NCI-H187 treated with DMSO at 0.1 percent for 48 hours (cell line): Measurements from ENCODE around the gene SMTNL1.
A peak's percentile ranks its signal among the peaks of the same experiment; 100 is the strongest.
"Not testable (repeated sequence)": the region's sequence is repeated elsewhere in the genome, so short reads cannot be mapped to it uniquely, and the experiment has no call there.

Source experiments
- DNase-seq: peaks from one replicate; lab custom pipeline; 2025; lab: John Stamatoyannopoulos, UW

SMTNL1 gene

DNA sequence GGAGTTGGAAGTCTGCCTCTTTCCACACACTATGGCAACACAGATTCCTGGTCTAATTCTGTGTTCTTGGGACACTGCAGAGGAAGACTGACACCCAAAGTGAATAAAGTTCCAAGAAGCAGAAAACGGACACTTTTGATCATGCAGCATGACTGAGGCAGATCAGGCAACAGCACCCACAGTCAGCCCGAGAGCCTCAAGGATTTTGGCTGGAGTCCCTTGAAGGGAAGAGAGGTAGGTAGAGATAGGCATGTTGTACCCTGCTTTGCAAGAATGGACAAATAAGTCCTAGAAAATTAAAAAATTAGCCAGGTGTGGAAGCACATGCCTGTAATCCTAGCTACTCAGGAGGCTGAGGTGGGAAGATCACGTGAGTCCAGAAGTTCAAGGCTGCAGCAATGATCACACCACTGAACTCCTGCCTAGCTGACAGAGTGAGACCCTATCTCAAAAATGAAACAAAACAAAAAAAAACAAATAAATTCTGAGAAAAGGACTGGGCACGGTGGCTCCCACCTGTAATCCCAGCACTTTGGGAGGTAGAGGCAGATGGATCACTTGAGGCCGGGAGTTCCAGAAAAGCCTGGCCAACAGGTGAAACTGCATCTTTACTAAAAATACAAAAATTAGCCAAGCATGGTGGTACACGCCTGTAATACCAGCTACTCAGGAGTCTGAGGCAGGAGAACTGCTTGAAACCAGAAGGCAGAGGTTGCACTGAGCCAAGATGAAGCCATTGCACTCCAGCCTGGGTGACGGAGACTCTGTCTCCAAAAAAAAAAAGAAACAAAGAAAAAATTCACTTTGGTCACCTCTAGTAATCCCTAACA is 28.8 kb upstream of the SMTNL1 start:
- no peak for DNase-seq

GRCh38 chr11:57511741-57512430 is 25.5 kb upstream of the SMTNL1 start:
- DNase-seq, result no peak

DNA sequence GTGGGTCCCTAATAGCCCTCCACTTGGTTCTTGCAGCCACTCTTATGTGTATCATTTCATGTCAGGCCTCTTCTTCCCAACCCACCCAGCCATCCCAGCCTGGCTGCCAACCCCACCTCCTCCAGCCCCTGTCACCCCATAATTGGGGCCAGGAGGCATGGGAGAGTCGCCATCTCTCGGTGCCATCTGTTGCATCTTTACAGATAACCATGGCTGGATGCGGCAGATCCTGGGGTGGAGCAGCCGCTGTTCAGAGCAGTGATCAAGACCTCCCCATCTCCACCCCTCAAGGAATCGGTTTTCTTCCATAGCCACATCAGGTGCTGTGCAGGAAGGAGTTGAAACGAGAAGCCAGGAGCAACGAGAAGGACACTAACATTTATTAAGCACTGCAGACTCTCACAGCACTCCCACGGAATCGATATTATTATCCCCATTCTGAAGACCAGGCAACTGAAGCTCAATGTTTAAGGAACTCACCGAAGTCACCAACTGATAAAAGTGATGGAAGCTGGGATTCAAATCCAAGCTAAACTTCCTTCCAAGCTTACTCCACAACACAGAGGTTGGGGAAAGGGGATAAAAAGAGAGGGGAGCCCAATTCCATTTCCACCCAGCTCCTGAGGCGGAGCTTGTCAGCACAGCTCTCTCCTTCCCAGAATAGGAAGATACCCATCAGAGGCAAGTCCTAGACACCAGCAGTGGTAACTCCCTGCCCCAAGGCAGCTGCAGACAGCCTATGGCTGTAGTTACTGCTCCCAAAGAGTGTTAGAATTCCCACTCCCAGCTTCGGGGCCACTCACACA is 24.5 kb upstream of the SMTNL1 start:
- DNase-seq, result no peak

GRCh38 chr11:57513452-57513795 is 24.0 kb upstream of the SMTNL1 start:
- DNase-seq, result no peak

DNA sequence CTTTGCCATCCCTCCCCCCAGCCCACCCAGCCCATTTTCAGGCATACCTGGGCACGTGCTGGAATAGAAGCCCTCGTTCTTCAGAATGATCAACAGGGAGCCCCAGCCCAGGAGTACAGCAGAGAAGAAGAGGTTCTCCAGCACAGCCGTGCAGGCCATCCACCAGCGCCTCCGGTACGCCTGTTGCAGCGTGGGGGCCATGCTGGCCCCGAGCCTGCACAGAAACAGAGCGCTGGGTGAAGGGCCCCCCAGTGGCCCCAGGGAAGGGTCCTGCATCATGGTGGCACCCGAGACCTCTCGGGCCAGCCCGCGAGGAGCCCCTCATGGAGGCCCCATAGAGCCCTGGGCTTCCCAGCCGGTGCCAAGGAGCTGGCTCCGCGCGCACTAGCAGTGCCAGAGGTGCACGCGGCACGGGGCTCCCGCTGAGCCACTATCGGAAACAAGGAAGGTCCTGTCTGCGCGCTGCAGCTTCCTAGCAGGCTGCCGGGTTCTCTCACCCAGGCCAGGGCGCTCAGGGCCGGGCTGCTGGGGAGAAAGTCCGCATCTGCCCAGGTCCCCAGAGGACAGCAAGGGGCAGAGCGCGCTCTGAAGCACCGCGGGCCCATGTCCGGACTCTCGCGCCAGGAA is 23.4 kb upstream of the SMTNL1 start:
- no peak for DNase-seq

DNA sequence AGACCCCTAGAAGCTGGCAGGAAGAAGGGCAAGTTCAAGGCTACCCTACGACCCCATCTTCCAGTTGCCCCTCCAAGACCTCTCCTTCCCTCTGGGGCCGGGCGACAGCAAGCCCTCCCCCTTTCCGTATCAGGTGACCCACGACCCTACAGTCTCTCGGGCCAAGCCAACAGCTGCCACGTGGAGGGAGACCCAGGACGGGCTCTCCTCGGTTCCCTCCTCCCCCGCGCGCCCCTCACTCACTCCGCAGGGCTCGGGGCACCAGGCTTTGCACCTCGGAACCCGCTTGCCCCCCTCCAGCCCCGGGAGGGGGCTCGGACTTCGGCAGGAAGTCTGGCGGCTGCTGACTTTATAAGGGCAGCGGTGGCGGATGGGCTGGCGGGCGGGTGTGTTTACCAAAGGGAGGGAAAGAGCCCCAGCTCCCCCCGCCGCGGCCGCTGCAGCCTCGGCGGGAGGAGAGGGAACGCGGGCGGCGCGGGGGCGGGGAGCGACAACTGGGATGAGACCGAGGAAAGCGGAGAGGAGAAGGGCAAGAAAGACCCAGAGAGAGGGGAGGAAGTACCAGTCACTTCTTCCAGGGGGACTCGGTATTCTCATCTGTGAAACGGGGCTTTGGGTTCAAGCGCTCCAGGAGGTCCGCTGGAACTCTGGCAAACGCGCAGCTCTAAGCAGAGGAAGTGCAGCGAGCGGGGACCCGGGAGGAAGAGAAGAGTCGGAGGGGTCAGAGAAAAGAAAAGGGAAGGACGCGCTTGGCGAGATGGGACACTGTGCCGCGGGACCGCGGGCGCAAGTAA is 22.7 kb upstream of the SMTNL1 start:
- no peak for DNase-seq

DNA sequence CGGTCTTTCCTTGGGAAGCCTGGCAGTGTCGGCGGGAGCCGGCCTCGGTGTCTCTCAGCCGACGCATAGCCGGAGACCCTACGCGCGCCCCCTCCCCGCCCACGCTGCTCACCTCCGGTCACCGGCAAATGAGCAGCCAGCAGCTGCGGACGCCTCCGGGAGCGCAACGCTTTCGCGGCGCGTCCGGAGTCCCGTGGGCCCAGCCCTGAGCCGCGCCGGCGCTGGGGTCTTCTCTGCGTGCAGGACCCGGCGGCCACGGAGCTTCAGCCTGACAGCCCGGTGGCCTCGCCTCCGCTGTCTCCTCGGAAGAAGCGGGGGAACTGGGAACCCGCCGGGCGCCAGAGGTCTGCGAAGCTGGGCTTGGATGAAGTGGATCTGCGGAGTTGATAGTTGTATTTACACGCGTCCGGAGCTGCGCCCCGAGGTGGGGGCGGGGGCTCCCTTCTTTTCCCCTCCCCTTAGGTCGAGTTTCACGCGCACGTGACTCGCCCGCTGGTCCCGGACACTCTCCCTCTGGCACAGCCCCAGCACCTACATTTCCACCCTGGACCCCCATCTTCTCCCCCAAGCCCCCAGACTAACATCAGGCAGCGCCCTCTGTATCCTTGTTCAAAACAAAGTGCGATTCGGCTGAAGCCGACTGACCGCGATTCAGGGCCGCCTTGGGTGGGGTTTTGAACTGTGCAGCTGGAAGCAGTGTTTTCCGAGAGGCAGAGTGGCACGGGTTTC is 21.9 kb upstream of the SMTNL1 start, which contains the start of gene SLC43A1:
Gene SLC43A1 (minus strand): TSS at position 371 of the 729 bp plus-strand sequence. CDS start 1,591 bp downstream, outside the sequence.
- DNase-seq, result no peak

- DNase-seq, result no peak
These were observed 21.3 kb upstream of the SMTNL1 start for GRCh38 chr11:57516061-57516443.

GRCh38 chr11:57521116-57521515 is 16.3 kb upstream of the SMTNL1 start:
- no peak for DNase-seq

GRCh38 chr11:57523419-57523818 is 14.0 kb upstream of the SMTNL1 start:
- no peak for DNase-seq

DNA sequence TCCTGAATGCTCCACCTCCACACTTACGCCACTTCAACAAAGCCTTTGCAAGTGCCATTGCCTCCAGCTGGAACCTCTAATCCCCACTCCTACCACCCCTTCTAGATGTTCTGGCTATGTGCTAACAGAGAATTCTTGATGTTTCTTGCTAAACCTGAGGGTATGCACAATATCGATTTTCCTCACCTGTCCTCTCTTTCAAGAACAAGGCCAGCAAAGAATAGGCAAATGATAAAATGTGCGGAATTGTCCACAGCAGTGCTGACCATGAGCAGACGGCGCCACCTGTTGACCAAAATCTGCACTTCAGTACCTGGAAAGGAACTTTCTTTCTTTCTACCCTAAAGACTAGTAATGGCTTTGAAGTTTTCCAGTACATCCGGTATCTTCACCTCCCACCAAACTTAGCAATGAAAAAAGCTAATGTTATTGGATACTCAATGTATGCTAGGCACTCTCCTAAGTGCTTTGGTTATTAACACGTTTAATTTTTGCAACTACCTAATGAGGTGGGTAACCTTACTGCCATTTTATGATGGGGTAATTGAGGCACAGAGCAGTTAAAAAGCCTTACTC is 10.3 kb upstream of the SMTNL1 start:
- no peak for DNase-seq

- no peak for DNase-seq
These were observed 8.4 kb upstream of the SMTNL1 start for GRCh38 chr11:57529012-57529411.

DNA sequence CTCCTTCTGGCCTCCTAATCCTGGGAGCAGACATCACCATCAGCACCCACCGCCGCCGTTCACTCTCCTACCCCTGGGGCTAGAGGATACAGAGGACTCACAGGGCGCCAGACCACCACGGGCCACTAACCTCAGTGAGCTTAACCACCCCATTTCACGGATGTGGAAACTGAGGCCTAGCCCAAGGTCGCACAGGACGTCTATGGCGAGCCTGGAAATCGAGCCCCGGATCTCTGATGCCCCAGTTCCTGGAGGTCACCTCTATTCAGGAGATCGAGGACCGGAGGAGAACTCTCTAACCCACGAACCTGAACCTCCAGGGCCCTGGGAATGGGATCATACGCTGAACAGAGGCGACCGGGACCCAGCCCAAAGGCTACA is 7.2 kb upstream of the SMTNL1 start:
- DNase-seq, result no peak

DNA sequence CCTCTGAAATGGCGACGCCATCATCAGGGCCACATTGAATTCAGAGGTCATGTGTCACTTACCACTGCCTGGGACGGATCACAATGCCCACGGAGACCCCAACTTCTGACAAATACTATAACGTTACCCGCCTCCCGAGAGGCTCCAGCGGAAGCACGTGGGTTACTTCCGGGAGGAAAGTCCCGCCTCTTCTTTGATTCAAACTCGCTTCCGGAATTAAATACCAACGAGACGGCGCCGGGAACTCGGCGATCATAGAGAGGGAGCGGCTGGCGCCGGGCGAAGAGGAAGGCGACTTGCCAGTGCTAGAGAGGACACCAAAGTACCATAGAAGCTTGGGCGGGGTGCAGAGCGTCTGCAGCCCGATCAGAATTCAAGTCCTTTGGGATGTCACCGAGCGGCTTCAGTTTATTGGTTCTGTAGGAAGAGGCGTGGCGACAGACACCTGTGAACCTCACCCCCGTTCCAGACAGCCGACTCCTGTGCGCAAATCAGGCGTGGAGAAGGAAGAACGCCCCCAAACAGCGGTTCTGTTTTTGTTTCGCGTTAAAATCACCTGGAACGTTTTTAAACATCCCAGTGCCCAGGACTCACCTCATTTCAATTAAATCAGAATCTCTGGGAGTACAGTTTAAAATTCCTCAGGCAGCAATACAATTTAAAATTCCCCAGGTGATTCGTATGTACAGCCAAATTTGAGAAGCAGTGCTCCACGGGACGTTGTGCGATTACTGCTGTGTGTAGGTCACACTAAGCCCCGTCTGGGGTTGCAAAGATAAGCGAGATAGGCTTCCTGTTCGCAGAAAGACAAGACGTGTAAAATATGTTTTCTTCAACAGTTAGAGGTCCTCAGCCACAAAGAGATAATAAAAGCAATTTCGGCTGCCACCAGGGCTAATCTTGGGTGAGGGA is 6.5 kb upstream of the SMTNL1 start, which contains the start of gene TIMM10:
Gene TIMM10 (minus strand): TSS at position 159 of the 912 bp plus-strand sequence. CDS start 565 bp downstream, outside the sequence.
- DNase-seq, result peak; percentile 95

DNA sequence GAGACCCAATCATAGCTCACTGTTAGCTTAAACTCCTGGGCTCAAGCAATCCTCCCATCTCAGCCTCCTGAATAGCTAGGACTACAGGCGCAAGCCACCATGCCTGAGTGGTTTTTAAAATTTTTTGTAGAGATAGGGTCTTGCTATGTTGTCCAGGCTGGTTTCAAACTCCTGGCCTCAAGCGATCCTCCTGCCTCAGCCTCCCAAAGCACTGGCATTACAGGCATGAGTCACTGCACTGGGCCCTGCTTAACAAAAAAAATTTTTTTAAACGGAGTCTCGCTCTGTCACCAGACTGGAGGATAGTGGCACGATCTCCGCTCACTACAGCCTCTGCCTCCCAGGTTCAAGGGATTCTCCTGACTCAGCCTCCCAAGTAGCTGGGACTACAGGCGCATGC is 2.9 kb upstream of the SMTNL1 start:
- DNase-seq, result not testable (repeated sequence)

GRCh38 chr11:57539342-57539741 is 1.9 kb downstream of the SMTNL1 start:
- DNase-seq, result no peak

DNA sequence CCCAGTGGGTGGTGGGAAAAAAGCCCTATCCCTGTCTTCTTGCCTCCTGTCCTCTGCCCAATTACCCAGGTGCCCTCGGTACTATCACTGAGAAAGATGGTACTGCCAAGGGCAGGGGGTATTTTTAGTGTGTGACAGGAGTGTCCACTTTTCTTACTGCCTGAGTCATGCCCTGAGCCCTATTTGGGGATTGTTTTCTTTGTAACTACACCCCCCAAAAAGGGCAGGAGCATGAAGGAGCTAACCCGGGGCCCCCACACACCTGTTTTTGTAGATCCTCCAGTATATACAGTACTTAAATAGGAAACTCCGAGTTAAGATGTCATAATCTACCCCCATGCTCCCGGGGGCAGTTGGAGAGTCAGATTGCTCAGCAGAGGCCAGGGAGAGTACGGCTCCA is 3.8 kb downstream of the SMTNL1 start:
- DNase-seq, result no peak

DNA sequence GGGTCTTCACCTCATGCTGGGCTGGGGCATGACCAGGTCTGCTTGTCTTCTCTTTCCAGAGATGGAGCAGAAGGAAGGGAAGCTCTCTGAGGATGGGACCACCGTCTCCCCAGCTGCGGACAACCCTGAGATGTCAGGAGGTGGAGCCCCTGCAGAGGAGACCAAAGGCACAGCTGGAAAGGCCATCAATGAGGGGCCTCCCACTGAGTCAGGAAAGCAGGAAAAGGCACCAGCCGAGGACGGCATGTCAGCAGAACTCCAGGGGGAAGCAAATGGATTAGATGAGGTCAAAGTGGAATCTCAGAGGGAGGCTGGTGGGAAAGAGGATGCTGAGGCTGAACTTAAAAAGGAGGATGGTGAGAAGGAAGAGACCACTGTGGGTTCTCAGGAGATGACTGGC is 5.2 kb downstream of the SMTNL1 start:
- DNase-seq, result no peak

GRCh38 chr11:57543593-57543992 is 6.2 kb downstream of the SMTNL1 start:
- DNase-seq, result no peak
